Neural progenitor cell (in vitro differentiated cells): ENCODE measurements around the gene SMAD2. TPM values are rescaled to one million over a fixed set of nuclear protein-coding genes. Genes with fewer than 3 reads are reported as not detected.

Experiments
- small RNA-seq: library from RNA; depleted of rRNA; stranded (forward); fragments of <200 nt; gene quantifications from one replicate; pipeline ENCODE3, GENCODE V24; 2015
- total RNA-seq: library from RNA; depleted of rRNA; stranded (reverse); fragments of >200 nt; gene quantifications from 2 replicates; pipeline ENCODE4 v1.2.3, GENCODE V29; 2015; ENCODE audit warnings: low replicate concordance

Gene SMAD2
- total RNA-seq, 1 donor from 2014 or later = 233 TPM

Small RNA genes within 50 kb of the gene (small RNA-seq; reads per million reads assigned to genes)
- not detected for gene AC120349.2
- gene MTCO2P2 = not detected
